Activated CD4-positive, alpha-beta T cell treated with anti-CD3 and anti-CD28 coated beads, Interleukin-10, Interleukin-2, amounts not matched to agents 100 ng/mL and 50 ng/mL, durations not matched to agents 16 hours and 8 hours (primary cell): ENCODE measurements around the gene HCFC1.
A peak's percentile ranks its signal among the peaks of the same experiment; 100 is the strongest.

Experiments used
- DNase-seq: peaks from one replicate; pipeline ENCODE4 v3.0.0-alpha.2; 2020

Gene HCFC1

DNA sequence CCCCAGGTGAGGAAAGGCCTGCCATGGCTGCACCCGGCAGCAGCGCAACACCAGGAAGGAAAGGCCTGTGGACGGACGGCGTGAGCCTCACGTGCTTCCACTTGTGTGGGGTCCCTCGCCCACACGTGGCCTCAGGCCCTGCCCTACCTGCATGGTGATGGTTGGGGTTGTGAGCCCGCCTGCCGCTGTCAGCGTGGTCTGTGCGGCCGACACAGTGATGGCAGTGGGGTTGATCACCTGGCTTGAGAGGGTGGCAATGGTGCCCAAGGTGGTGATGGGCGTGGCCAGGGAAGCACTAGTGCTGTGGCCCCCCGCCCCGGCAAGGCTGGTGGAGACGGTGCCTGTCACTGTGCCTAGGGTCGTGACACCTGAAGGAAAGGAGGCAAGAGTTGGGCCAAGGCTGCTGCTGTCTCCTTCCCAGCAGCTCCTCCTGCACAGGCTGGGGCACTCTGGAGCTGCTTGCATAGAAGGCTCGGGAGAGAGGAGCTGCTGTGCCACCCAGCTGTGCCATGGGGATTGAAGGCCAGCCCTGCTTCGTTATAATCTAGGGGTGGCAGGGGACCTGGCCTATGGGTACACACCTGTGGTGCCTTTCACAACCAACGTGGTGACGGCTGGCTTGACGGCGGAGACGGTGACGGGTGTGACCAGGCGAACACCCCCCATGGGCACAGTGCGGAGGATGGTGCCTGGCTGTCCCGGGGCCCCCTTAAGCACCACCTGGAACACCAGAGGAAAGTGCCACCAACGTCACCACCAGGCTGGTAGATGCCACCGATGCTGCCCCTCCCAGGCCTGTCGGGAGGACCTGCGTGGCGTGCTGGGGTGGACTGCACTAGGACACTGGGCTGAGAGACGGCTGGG is 15.3 kb downstream of the HCFC1 start:
- DNase-seq, result no peak

DNA sequence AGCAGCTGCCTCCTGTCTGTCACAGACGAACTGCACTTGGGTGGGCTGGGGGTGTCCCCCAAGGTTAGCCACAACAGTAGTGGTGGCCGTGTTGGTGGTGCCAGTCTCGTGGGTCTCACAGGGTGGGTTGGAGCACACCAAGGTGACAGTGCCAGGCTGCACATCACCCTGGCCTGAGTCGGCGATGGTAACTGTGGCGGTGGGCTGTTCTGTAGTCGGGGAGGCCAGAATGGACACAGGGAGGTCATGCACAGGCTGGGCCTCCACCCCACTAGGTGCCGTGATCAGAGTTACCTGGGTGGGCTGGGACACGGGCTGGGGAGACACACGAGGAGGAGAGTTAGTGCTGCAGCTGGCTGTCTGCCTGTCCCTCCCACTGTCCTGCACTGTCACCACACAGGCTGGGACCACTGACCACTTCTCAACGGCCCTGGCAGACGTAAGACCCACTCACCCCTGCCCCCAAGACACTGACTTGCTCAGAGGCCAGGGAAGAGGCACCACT is 16.3 kb downstream of the HCFC1 start:
- DNase-seq, result no peak

DNA sequence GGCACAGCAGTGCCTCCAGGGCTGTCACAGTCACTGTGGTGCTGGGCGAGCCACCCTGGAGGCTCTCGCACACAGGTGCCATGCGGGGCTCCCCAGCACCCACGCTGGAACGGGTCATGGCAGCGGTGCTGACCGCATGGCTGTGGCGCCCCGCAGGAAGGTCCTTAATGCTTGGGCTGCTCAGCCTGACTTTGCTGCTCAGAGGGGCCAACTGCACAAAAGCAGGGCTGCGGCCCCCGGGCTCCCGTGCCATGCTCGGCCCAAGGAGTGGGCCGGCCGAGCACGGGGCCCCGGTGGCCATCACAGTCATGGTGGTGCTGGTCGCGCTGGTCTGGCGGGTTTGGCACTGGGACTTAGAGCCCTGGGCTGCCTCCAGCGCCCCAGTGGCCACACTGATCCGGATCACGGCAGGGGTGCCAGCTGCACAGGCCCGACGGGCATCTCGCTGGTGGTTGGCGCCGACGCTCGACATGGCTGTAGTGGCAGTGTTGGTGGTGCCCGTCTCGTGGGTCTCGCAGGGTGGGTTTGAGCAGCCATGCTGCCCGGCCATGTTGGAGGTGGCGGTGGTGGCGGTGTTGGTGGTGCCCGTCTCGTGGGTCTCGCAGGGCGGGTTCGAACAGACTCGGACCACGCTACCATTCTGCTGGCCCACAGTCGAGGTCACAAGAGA is 16.9 kb downstream of the HCFC1 start:
- no peak for DNase-seq

DNA sequence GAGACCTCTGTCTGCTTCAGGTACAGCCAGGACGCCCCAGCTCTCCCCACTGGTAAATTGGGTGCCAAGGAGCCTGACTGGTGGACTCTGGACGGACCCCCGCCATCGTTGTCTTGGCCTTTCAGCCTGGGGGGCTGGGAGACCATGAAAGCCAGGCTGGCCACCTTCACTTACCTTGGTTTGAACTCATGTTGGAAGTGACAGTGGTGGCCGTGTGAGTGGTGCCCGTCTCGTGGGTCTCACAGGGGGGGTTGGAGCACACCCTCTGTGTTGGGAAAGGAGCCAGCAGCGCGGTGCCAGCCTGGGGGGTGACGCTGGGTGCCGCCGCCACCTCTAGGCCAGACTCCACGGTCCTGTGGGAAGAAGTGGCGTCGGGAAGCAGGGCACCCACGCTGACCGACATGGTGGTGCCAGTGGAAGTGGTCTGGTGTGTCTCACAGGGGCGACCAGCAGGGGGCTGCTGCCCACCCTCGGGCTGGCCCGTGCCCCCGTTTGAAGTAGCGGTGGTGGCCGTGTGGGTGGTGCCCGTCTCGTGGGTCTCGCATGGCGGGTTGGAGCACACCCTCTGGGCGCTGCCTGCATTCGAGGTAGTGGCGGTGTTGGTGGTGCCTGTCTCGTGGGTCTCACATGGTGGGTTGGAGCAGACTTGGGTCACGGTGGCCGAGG is 17.6 kb downstream of the HCFC1 start:
- no peak for DNase-seq

DNA sequence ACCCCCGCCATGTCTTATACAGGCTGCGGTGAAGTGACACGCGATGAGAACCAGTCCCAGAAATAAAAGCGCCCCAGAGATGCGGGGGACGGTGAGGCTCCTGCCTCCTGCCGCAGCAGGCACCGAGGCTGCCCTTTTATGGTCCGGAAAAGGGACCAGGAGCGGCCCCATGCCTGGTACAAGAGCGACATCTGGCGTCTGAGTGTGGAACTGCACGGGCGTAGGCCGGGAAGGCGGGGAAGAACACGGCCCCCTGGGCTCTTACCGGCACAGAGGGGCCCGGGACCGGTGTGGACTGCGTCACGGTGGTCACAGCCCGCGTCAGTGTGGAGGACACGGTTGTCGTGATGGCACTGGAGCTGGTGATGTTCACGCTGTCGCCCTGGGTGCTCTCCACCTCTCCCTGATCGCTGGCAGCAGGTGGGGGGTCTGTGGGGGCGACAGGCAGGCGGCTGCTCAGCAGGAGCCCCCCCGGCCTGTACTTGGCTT is 18.2 kb downstream of the HCFC1 start:
- peak; percentile 83 for DNase-seq

DNA sequence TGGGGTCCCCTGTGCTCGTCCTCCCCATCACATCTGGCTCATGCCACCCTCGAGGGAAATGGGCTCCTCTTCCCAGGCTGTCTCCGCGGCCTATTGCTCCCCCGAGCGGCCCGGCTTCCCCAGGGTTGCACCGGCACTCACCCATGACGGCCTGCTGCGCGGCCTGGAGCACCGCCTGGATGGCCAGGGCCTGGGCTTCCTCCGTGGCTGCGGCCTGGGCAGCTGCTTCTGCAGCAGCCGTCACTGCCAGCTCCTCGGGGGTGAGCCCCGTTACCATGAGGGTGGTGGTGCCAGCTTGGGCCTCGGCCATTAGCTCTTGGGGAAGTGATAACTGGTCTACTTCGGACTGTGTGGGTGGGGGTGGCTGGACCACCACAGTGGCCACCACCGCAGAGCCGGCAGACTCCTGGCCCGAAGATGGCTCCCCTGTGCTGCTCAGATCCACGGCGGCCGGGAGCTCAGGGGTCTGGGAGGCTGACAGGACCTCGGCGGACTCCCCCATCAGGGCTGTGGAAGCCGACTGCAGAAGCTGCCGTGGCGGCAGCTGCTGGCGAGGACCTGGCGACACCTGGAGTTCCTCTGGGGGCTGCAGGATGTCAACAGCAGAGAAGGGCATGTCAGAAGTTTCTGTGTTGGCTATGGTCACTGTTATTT is 19.1 kb downstream of the HCFC1 start:
- DNase-seq, result no peak

DNA sequence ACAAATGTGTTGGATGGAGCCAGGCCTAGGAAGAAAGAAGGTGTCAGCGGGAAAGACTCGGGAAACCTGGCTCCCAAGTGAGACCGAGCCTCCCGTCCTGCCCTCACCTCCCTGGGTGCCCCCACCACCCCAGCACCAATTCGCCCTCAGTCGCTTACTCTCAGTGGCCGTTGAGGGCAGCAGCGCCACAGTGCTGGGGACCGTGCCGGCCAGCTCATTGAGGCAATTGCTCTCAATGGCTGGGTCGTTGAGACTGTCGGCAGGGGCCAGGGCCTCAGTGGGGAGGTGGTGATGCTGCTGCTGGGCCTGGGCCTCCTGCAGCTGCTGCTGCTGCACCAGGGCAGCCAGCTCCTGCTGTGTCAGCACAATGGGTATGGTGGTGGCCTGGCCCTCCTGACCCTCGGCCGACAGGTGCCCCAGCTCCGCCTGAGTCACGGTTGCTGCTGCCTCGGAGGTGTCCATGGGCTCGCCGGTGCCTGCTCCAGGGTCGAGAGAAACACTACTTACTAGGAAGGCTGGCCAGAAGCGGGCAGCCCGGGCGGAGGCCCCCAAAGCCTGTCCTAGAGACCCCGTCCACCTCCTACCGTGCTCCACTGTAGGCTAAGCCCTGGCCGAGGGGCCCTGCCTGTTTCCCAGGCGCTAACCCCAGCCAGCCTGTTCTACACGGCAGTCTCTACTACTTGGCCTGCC is 19.8 kb downstream of the HCFC1 start:
- DNase-seq, result no peak

DNA sequence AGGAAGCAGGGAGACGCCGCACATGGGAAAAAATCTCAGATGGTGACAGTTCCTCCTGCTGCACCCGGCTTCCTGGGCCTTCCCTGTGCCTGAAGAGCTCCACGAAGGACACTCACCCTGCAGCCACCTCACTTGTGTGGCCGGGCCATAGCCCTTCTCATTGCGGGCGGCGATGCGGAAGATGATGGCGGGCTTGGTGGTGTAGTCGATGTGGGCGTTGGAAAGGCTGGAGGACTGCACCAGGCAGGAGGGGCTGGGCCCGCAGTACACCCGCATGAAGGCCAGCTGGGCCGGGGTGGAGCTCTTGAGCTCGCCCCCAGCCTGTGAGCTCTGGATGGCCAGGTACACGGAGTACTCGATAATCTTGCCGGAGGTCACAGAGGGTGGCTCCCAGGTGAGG is 21.5 kb downstream of the HCFC1 start:
- no peak for DNase-seq

DNA sequence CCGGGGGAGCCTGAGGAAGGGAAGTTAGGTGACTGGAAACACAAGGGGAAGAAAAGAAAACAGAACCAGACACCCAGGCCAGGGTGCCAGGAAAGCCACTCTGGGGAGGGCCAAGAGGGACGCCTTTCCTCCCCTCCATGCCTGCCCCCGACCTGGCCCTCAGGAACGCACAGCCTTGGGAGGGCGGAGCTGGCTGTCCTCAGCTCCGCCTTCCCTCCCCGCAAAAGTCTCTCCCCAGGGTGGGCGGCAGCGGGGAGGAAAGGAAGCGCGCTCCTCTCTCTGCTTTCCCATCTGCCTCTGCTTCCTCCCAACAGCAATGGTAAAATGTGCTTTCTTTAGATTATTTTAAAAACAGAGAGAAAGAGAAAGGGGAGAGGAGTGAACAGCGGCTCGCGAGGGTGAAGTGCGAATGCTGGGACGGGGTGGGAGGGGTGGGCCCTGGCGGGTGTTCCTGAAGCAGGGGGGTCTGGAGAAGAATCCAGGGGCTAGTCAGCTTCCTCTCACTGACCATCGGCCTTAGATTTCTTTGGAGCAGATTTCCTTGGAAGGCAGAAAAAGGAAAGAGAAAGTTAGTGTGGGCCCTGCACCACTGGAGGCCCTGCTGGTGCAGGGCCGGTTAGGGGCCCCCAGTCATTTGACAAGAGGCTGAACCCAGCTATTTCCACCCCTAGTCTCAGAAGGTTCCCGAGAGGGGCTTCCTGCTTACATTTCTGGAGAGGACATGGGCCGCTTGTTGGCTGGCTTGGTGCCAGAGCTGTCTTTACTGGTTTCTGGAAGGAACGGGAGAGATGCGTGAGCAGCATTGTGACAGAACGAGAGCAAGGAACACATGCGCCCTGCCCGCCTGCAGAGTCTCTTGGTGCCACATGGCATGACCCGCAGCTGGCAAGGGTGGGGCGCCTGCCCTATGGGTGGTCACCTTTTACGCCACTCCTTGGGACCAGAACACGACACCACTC is 22.5 kb downstream of the HCFC1 start:
- DNase-seq, result no peak

DNA sequence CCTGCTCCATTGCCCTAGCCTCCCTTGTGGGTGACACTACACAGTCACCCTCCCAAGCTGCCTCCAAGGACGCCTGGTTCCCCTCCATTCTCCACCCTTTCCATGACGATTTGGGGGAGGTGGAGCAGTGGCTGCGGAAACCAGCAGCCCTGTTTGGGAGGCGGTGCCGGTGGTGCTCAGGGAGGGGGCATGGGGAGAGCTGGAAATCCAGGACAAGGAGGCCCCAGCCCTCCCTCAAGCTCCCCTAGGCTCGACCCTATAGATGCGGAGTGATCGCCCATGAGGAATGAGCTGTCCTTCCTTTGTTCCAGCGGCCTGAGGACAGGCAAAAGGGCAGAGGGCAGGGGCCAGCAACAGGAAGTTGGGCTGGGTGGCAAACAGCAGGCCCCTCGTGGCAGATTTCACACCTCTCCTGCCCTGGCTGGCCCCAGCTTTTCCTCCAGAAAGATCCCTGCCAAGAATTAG is 23.6 kb downstream of the HCFC1 start:
- DNase-seq, result no peak

DNA sequence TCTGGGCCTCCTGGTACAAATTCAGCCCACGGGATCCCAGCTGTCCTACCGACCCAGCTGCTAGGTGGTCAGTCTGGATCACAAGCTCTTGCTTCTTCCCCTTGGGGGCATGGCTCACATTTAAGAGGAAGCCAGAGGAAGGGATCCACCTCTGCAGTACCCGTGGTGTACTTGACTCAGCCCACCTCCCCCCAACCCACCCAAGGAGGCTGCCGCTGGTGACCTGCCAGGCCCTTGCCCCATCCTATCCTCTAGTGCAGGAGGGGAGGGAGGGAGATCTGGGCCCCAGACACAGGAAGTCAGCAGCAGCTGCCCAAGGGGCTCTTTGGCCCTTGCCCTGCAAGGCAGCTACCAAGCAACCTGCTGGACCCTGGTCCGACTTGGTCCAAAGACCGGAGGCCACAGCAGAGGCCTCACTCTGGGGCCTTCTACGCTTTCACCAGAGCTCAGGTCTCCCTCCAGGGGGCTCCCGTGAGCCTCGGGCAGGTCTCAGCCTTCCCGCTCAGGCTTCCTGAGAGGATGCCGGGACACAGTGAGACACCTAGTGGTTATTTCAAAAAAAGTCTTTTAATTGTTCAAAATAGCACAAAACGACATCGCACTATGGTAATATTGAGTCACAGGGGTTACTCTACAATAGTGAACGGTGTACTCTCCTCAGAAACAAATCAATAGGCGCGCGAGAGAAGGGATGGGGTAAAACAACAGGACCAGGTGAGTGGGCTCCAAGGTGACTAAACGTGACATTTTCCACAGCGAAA is 24.4 kb downstream of the HCFC1 start:
- DNase-seq, result peak; percentile 92

DNA sequence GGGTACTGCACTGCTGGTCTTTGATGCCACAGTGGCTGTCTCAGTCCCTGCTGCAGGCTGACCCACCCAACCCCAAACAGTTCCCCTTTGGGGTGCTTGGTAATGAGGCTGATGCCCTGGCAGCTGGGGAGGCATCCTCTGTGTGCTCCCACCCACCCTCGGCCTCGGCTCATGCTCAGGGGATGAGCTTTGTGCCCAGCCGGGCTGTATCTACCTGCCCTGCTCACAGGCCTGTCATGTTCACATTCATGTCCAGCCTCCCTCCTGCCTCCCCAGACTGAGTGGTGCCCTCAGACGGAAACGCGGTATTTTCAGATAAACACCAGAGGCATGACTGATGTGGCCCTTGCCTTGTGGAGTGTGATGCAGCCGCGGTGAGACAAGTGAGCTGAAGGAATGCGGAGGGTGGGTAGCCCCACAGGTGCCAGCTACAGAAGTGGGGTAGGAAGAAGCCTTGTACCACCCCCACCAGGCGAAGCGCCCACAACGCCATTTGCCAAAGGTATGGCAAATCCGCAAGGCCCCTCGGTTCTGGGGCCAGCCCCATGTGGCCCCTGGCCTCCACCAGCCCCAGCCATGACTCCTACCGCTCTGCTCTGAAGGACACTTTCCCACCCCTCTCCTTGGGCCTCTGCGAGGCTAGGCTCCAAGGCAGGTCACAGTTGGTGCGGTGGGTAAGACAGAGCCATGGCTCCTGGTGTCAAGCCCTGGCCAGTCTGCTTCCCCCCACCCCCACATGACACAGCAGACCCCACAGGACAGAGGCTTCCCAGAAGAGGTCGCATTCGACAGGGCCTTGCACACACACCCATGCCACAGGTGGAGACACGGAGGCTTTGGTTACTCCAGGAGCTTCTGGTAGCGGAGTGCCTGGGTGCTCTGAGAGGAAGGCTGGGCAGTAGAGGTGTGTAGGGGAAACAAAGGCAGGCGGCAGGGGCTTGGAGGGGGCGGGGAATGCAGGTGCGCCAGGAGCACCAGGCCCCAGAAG is 25.4 kb downstream of the HCFC1 start:
- DNase-seq, result no peak

DNA sequence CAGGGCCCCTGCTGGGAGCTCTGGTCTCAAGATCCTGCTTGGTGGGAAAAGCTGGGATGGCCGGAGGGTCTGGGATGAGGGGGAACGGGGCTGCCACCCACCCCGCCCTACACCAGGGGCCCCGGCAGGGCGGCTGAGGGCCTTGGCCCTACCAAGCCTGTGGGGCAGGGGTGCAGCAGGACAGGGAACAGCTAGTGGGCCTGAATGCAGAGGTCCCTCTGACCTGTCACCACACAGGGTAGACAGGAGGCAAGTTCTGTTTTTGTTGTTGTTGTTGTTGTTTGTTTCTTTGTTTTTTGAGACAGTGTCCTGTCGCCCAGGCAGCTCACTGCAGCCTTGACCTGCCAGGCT is 26.8 kb downstream of the HCFC1 start:
- DNase-seq, result no peak

DNA sequence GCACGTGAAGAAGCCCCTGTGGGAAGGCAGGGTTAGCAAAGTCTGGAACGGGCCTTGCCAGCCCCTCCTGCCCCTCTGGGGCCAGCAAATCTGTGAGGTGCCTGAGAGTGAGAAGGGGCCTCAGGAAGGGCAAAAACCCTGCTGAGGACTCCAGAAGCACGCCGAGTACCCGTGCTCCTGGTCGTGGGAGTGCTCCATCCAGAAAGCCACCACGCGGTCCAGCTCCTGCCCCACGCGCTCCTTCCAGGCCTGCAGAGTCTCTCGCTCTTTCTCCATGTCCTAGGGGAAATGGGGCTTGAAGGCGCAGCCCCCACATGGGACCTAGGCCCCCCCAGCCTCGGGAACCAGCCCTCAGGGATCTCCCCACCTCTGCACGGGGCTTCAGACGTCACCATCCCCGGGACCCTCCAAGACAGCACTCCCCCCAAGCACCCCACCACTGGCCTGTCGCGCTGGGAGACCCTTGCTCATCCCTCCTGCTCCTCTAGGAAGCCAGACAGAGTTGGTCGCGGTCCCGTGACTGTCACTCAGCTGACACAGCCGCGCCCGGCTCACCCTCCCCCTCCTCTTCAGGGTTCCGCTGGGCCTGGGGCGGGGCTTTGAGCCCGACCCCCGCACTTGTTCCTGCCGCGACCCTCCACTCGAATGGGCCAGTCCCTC is 27.3 kb downstream of the HCFC1 start, which contains the start of gene RENBP:
Gene RENBP, minus strand, starts transcription at position 504 of the 660 bp plus-strand sequence. Its CDS starts 33 bp downstream, at position 471.
- peak; percentile 55 for DNase-seq

DNA sequence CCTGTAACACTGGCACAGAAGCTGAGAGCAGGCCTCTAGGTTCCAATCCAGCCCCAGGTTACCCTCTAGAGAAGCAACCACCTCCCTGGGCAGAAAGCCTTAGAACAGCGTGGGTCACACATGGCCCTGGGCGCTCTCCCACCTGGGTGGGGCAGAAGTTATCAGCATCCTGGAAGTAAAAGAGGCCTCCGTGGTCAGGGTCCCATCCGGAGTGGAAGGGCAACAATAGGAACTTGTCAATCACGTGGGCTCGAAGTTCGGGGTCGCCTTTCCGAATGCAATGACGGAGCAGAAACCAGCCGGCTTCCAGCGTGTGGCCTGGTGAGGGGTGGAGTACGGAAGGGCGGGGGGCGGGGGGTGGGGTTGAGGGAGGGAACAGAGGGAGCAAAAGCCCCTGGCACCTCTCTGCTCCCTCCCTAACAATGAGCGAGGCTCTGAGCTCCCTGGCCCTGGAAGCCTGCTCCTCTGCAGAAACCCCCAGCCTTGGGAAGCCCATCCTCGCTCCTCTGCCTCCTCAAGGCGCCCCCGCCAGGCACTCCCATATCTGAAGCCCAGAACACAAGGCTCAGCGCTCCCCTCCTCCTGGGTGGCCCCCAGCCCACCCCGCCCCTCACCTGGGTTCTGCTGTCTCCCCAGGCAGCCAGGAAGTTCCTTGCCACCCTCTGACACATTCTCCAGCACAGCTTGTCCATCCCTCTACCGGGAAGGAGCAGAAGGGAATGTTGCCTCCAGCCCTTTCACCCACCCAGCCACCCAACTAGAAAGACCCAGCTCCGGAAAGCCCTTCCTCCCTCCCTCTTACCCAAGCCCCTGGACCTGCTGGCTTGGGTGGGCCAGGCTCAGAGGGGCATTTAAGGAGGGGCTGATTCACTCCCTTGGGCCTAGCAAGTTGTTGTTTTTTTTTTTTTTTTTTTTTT is 30.0 kb downstream of the HCFC1 start:
- DNase-seq, result no peak

DNA sequence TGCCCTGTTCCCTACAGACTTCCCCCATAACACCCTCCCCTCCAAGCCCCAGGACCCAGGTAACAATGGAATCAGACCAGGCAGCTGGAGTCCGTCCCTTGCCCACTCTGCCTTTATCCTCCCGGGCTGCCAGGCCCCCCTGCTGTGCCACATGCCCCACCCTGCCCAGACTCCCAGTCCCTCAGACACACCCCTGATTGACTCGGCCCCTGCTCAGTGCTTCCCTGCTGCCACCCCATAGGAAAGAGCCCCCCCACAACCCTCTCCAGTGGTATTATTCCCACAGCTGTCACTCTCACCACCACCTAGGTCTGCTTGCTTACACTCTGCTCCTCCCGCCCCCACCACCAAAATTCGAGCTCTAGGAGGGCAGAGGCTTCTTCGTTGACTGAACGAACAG is 32.0 kb downstream of the HCFC1 start:
- no peak for DNase-seq

DNA sequence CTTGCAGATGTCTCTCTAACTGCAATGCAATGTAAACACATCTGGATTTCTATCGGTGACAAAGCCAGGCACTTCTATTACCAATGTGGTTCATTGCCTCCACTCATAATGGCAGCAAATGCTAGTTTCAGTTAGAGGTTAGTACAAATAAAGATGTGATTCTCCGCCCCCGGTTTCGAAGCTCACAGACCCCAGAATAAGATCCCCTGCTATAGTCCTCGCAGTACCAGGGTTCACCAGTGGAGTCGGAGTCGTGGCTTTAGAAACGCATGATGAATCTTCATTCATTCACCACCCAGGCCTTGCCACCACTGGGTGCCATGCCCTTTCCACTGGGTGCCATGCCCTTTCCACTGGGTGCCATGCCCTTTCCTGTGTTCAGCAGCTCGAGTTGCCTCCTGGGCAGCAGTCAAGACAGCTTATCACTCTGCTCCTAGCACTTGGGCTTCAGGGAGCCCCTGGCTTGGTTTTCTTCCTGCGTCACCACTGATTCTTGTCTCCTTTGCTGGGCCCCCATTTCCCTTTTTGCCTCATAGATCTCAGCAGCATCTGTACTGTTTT is 33.3 kb downstream of the HCFC1 start:
- no peak for DNase-seq
